Effector CD8-positive, alpha-beta T cell (primary cell): ENCODE measurements around the gene P2RX7.

Experiments
- DNase-seq: peaks from one replicate; lab custom pipeline; 2025; lab: John Stamatoyannopoulos, UW
- total RNA-seq, 4 experiments: gene quantifications; one replicate each; lab custom pipeline; 2026; lab: John Stamatoyannopoulos, UW

Gene P2RX7
- 6.6 to 20.9 (median 16.3) reads per million in 4 experiments for total RNA-seq

- DNase-seq = peak; percentile 7
Measured at GRCh38 chr12:121132601-121133481, at the start of gene P2RX7. Gene P2RX7, plus strand, starts transcription at chr12:121132876. Its CDS starts 95 bp downstream, at chr12:121132971.

- DNase-seq = no peak
Measured at GRCh38 chr12:121084229-121084628, 48.4 kb upstream of the P2RX7 start.

- no peak for DNase-seq
Measured at GRCh38 chr12:121085069-121085468, 47.6 kb upstream of the P2RX7 start.

GRCh38 chr12:121085506-121086353 lies 46.9 kb upstream of the P2RX7 start:
- DNase-seq = no peak

GRCh38 chr12:121086781-121087295 lies 45.8 kb upstream of the P2RX7 start:
- no peak for DNase-seq

GRCh38 chr12:121087467-121088194 lies 45.0 kb upstream of the P2RX7 start:
- DNase-seq = no peak

GRCh38 chr12:121088195-121088585 lies 44.5 kb upstream of the P2RX7 start:
- DNase-seq = no peak

GRCh38 chr12:121089031-121089812 lies 43.5 kb upstream of the P2RX7 start:
- no peak for DNase-seq

- no peak for DNase-seq
Measured at GRCh38 chr12:121089813-121090430, 42.8 kb upstream of the P2RX7 start.

GRCh38 chr12:121090586-121091514 lies 41.8 kb upstream of the P2RX7 start:
- DNase-seq = no peak

- DNase-seq = no peak
Measured at GRCh38 chr12:121092034-121092433, 40.6 kb upstream of the P2RX7 start.

GRCh38 chr12:121093487-121093891 lies 39.2 kb upstream of the P2RX7 start:
- no peak for DNase-seq

GRCh38 chr12:121095544-121096198 lies 37.0 kb upstream of the P2RX7 start:
- peak; percentile 71 for DNase-seq

GRCh38 chr12:121096199-121096798 lies 36.4 kb upstream of the P2RX7 start:
- DNase-seq = no peak

- no peak for DNase-seq
Measured at GRCh38 chr12:121099779-121100178, 32.9 kb upstream of the P2RX7 start.

- DNase-seq = no peak
Measured at GRCh38 chr12:121102307-121102706, 30.4 kb upstream of the P2RX7 start.

GRCh38 chr12:121107681-121108080 lies 25.0 kb upstream of the P2RX7 start:
- DNase-seq = no peak

GRCh38 chr12:121108492-121108891 lies 24.2 kb upstream of the P2RX7 start:
- DNase-seq = no peak
